Erythroblast (primary cell): Measurements from ENCODE around the gene ARHGEF1.

Experiments used
- GATA1 ChIP-seq: IDR thresholded peaks from 2 replicates; pipeline ENCODE4 v1.6.1; 2011; ENCODE audit warnings: low read depth, mild to moderate bottlenecking, control low read depth, low read length, moderate library complexity
- POLR2A ChIP-seq: IDR thresholded peaks from 2 replicates; pipeline ENCODE4 v1.6.1; 2011; ENCODE audit warnings: mild to moderate bottlenecking, low read length

GRCh38 chr19:41926763-41927496 is 43.9 kb downstream of the ARHGEF1 start:
- TF ChIP-seq POLR2A (no peak), GATA1 (no peak)
